Endothelial cell of umbilical vein (primary cell): Measurements from ENCODE around the gene XYLB. TPM values are rescaled to one million over a fixed set of nuclear protein-coding genes. Genes with fewer than 3 reads are reported as not detected.

Source experiments
- BruUV-seq: library from RNA; stranded (reverse); fragments of 400-500 nt; replicated peaks from 2 replicates; lab custom pipeline; 2021; lab: Mats Ljungman, UMichigan
- CTCF ChIA-PET: fragments of 300-600, 350-600 bp; sonication (Branson Sonifier 250); formaldehyde crosslinking; loops from one replicate; lab custom pipeline; 2021; ENCODE audit warnings: antibody characterized with exemption, inconsistent platforms; lab: Charles Lee
- POLR2A ChIA-PET: fragments of 300-600, 350-600 bp; sonication (Branson Sonifier 250); formaldehyde crosslinking; loops from one replicate; lab custom pipeline; 2021; ENCODE audit warnings: antibody characterized with exemption, inconsistent platforms; lab: Charles Lee
- DNase-seq: peaks from one replicate; pipeline ENCODE4 v3.0.0-alpha.2; 2011; ENCODE audit warnings: low read depth, low spot score
- FAIRE-seq: peaks from 2 replicates; lab custom pipeline; 2011; peaks lifted over from hg19 to GRCh38; lab: Jason Lieb, UNC
- H2AFZ ChIP-seq: 2 replicates; pipeline ENCODE4 v1.6.0; 2012; ENCODE audit warnings: low read depth, low read length, control low read depth, inconsistent platforms
- H3K27ac ChIP-seq: 2 replicates; pipeline ENCODE4 v1.5.1; 2011; ENCODE audit warnings: low read depth, mild to moderate bottlenecking, control low read depth, low read length, moderate library complexity; ENCODE audit not compliant: insufficient read depth
- H3K27me3 ChIP-seq, 2 experiments: 2 replicates each; pipeline versions ENCODE4 v1.6.0 to v1.6.1; 2011; ENCODE audit warnings: low read length in 2 of 2, mixed read lengths in 1 of 2; ENCODE audit not compliant: control insufficient read depth in 2 of 2, insufficient read depth in 2 of 2
- H3K36me3 ChIP-seq, 2 experiments: 2 replicates in 1 of 2; 3 replicates in 1 of 2; pipeline ENCODE4 v1.5.1; 2011; ENCODE audit warnings: low read length in 2 of 2, mild to moderate bottlenecking in 1 of 2, moderate library complexity in 1 of 2; ENCODE audit not compliant: control insufficient read depth in 2 of 2, insufficient read depth in 2 of 2; ENCODE audit errors: extremely low read depth in 1 of 2
- H3K4me1 ChIP-seq: 3 replicates; pipeline ENCODE4 v1.5.1; 2011; ENCODE audit warnings: mild to moderate bottlenecking, low read length; ENCODE audit not compliant: control insufficient read depth, insufficient read depth; ENCODE audit errors: extremely low read depth
- H3K4me2 ChIP-seq: 2 replicates; pipeline ENCODE4 v1.6.1; 2011; ENCODE audit warnings: low read length, control low read depth, mixed read lengths; ENCODE audit not compliant: insufficient read depth
- H3K4me3 ChIP-seq, 3 experiments: fragments of 200-600 bp in 1 of 3; sonication (generic), shearing (Covaris generic) in 1 of 3; replicated peaks in 1 of 3; 2 replicates each; pipeline ENCODE4 v1.5.1; 2011 to 2016; ENCODE audit warnings: control low read depth in 3 of 3, low read length in 3 of 3, mild to moderate bottlenecking in 2 of 3, inconsistent platforms in 1 of 3, low read depth in 1 of 3, moderate library complexity in 1 of 3; ENCODE audit not compliant: insufficient read depth in 1 of 3
- H3K79me2 ChIP-seq: 2 replicates; pipeline ENCODE4 v1.6.0; 2012; ENCODE audit warnings: low read length, inconsistent platforms; ENCODE audit not compliant: control insufficient read depth, insufficient read depth
- H3K9ac ChIP-seq: replicated peaks from 2 replicates; pipeline ENCODE3; 2011; ENCODE audit warnings: low read length, control low read depth; ENCODE audit not compliant: insufficient read depth; ENCODE audit errors: extremely low read depth
- H3K9me1 ChIP-seq: replicated peaks from 3 replicates; pipeline ENCODE4 v1.6.0; 2011; ENCODE audit warnings: mild to moderate bottlenecking, low read length; ENCODE audit not compliant: control insufficient read depth, insufficient read depth; ENCODE audit errors: extremely low read depth
- H3K9me3 ChIP-seq: replicated peaks from 2 replicates; pipeline ENCODE4 v1.5.1; 2012; ENCODE audit warnings: low read length, inconsistent platforms; ENCODE audit not compliant: control insufficient read depth, insufficient read depth
- H4K20me1 ChIP-seq: replicated peaks from 2 replicates; pipeline ENCODE3; 2011; ENCODE audit warnings: mild to moderate bottlenecking, low read length; ENCODE audit not compliant: control insufficient read depth, insufficient read depth; ENCODE audit errors: extremely low read depth
- EZH2 ChIP-seq: IDR thresholded peaks from 2 replicates; pipeline ENCODE4 v1.6.1; 2012; ENCODE audit warnings: borderline replicate concordance, low read depth, mild to moderate bottlenecking, moderate library complexity, low read length, inconsistent platforms; ENCODE audit not compliant: severe bottlenecking
- FOS ChIP-seq: IDR thresholded peaks from 2 replicates; pipeline ENCODE4 v1.6.1; 2011; ENCODE audit warnings: mild to moderate bottlenecking, low read length, moderate library complexity, borderline replicate concordance; ENCODE audit not compliant: insufficient read depth
- GATA2 ChIP-seq: IDR thresholded peaks from 2 replicates; pipeline ENCODE4 v1.7.0; 2011; ENCODE audit warnings: low read depth, mild to moderate bottlenecking, moderate library complexity, mixed read lengths, low read length; ENCODE audit not compliant: insufficient read length, insufficient read depth
- JUN ChIP-seq: IDR thresholded peaks from 2 replicates; pipeline ENCODE4 v1.6.1; 2011; ENCODE audit warnings: borderline replicate concordance, low read depth; ENCODE audit not compliant: insufficient read length, insufficient read depth
- MYC ChIP-seq: IDR thresholded peaks from one replicate; pipeline ENCODE4 v1.6.1; 2011; ENCODE audit warnings: mild to moderate bottlenecking, low read depth, low read length
- POLR2A ChIP-seq: IDR thresholded peaks from 2 replicates; pipeline ENCODE4 v1.6.1; 2012; ENCODE audit warnings: low read depth, mild to moderate bottlenecking, control low read depth, low read length
- POLR2AphosphoS5 ChIP-seq: IDR thresholded peaks from 2 replicates; pipeline ENCODE4 v1.6.1; 2012; ENCODE audit warnings: low read depth, mild to moderate bottlenecking, control low read depth, low read length, moderate library complexity; ENCODE audit not compliant: insufficient read depth
- dilution Hi-C: fragments of 300-500 bp; cut with MboI; formaldehyde crosslinking; loops from one replicate; pipeline ENCODE4 v1.15.0; 2019; ENCODE audit warnings: low sequenced_read_pairs; ENCODE audit not compliant: extremely low pct_ligation_motif_present
- intact Hi-C: fragments of 100-400 bp; cut with micrococcal nuclease; formaldehyde crosslinking; loops from one replicate; pipeline ENCODE4 v1.10.0; 2022
- polyA plus RNA-seq, 4 experiments: library from polyadenylated mRNA; depleted of rRNA in 3 of 4; stranded (reverse) in 3 of 4; unstranded in 1 of 4; fragments of >200 nt; gene quantifications; 2 replicates each; pipeline versions ENCODE4 v1.2.1 to v1.2.3, GENCODE V29; 2011 to 2012; ENCODE audit warnings: missing spikeins in 1 of 4
- total RNA-seq: library from RNA; stranded (reverse); gene quantifications from 2 replicates; pipeline ENCODE4 v1.2.3, GENCODE V29; 2021
- TF ChIP-seq, protein P1 (sequence below): IDR thresholded peaks from 2 replicates; pipeline ENCODE4 v1.6.1; 2011; ENCODE audit not compliant: insufficient read depth, insufficient read length
- TF ChIP-seq, protein P2 (sequence below), 2 donors: IDR thresholded peaks; 1 replicate in 1 of 2; 2 replicates in 1 of 2; pipeline ENCODE4 v1.5.1; 2011; ENCODE audit warnings: low read length in 2 of 2, mild to moderate bottlenecking in 2 of 2, moderate library complexity in 2 of 2, control low read depth in 1 of 2, inconsistent platforms in 1 of 2, low read depth in 1 of 2; ENCODE audit not compliant: insufficient read depth in 1 of 2; ENCODE audit errors: extremely low read depth in 1 of 2

XYLB gene
- total and polyA plus RNA-seq, 2 donors (not counting 3 experiments of a cell fraction or from before 2014, with no cell fraction given) = 3.7 to 4.3 TPM

DNA sequence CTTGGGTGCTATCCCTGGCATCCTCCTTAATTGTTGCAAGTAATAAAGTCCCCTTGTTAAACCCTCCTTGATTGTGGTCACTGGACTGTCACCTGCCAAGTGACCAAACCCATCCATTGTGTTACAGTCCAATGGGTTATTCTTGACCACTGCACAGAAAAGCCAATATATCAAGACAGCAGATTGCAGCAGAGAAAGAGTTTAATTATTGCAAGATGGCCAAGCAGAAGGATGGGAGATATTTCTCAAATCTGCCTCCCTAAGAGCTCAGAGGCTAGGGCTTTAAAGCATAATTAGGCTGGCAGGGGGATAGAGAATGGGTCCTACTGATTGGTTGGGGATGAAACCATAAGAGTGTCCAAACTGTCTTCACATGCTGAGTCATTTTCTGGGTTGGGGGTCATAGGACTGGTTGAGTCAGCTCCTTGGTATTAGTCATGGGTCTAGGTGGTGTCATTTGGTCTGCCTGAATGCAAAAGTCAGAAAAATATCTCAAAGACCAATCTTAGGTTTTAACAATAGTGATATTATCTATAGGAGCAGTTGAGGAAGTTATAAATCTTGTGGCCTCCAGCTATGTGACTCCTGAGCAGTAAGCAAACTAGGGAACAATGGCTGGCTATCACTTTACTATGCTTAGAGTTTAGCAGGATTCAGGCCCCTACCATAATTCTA, 19.1 kb upstream of the XYLB start:
- no peaks in the 10 kb centered on the region for H3K36me3 ChIP-seq
- dilution Hi-C loops (no loop called here), intact Hi-C loops (no loop called here)
- H4K20me1 ChIP-seq = no peaks in the 10 kb centered on the region
- no peak overlapping the region for H2AFZ ChIP-seq
- H3K79me2 ChIP-seq = no peaks in the 10 kb centered on the region
- CTCF ChIA-PET = interaction anchor here (1.3 to 2.0 kb wide), 4 partner anchors 12 to 211 kb away, joined by 3 to 8 read pairs (median 4); partner anchors contain the start of gene XYLB
- TF ChIP-seq MYC (no peak), POLR2AphosphoS5 (no peak), JUN (peak; percentile 41), GATA2 (peak; percentile 76), FOS (peak; percentile 50), EZH2 (no peak), POLR2A (no peak)
- TF ChIP-seq, protein P1, sequence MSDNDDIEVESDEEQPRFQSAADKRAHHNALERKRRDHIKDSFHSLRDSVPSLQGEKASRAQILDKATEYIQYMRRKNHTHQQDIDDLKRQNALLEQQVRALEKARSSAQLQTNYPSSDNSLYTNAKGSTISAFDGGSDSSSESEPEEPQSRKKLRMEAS = no peak
- TF ChIP-seq, protein P2, sequence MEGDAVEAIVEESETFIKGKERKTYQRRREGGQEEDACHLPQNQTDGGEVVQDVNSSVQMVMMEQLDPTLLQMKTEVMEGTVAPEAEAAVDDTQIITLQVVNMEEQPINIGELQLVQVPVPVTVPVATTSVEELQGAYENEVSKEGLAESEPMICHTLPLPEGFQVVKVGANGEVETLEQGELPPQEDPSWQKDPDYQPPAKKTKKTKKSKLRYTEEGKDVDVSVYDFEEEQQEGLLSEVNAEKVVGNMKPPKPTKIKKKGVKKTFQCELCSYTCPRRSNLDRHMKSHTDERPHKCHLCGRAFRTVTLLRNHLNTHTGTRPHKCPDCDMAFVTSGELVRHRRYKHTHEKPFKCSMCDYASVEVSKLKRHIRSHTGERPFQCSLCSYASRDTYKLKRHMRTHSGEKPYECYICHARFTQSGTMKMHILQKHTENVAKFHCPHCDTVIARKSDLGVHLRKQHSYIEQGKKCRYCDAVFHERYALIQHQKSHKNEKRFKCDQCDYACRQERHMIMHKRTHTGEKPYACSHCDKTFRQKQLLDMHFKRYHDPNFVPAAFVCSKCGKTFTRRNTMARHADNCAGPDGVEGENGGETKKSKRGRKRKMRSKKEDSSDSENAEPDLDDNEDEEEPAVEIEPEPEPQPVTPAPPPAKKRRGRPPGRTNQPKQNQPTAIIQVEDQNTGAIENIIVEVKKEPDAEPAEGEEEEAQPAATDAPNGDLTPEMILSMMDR (IDR thresholded peaks at IDR 0.05; ENCODE audit: extremely low read depth in 1 of 2, insufficient read depth in 1 of 2, low read depth in 1 of 2, low read length in 2 of 2) = no peak
- H3K27me3 ChIP-seq = peaks cover 0 to 2% of the 10 kb centered on the region in 2 experiments
- H3K9me3 ChIP-seq = no peaks in the 10 kb centered on the region
- no peak overlapping the region for H3K9ac ChIP-seq
- no peak overlapping the region for H3K27ac ChIP-seq
- H3K4me1 ChIP-seq = no peaks in the 10 kb centered on the region
- POLR2A ChIA-PET = no interaction called here
- no peak overlapping the region for H3K4me3 ChIP-seq
- DNase-seq (peak; percentile 14), FAIRE-seq (no peak)
- no TSS peak for BruUV-seq
- no peaks in the 10 kb centered on the region for H3K9me1 ChIP-seq
- H3K4me2 ChIP-seq = no peak overlapping the region
